Hindlimb muscle (tissue), 1 donor: ENCODE data around the gene SKA2. TPM values are rescaled to one million over a fixed set of nuclear protein-coding genes. Genes with fewer than 3 reads are reported as not detected.
"Not testable (repeated sequence)": the region's sequence is repeated elsewhere in the genome, so short reads cannot be mapped to it uniquely, and the experiment has no call there.

Experiments used
- DNase-seq: peaks from one replicate; pipeline ENCODE4 v3.0.0-alpha.2; 2013
- polyA plus RNA-seq: library from polyadenylated mRNA; unstranded; fragments of 120-200 nt; gene quantifications from one replicate; pipeline ENCODE4 v1.2.1, GENCODE V29; 2013; ENCODE audit not compliant: insufficient read length

The SKA2 gene
- 33.7 TPM for polyA plus RNA-seq

GRCh38 chr17:59154721-59155438, at the start of gene SKA2:
Gene SKA2, minus strand, starts transcription at chr17:59155186. Its CDS starts 23 bp downstream, at chr17:59155163.
- no peak for DNase-seq

GRCh38 chr17:59202320-59202719, 47.3 kb upstream of the SKA2 start:
- no peak for DNase-seq

DNA sequence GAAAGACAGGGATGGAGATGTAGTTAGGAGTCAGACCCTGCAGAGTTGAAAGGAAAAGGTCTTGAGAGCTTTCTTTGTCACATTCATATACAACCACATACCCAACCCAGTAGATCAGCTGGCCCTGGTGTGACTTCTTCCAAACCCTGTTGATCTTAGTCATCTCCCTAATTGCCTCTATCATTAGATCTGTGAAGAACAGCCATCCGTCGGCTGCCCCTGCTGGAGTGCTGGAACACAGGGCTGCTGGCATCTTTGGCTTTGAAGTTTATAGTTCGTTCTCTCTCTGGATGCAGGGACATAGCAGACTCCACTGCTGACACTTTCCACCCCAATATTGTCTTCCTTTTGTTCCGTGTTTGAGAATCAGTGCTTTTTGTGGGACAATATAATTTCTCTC, 44.4 kb upstream of the SKA2 start:
- DNase-seq: no peak

DNA sequence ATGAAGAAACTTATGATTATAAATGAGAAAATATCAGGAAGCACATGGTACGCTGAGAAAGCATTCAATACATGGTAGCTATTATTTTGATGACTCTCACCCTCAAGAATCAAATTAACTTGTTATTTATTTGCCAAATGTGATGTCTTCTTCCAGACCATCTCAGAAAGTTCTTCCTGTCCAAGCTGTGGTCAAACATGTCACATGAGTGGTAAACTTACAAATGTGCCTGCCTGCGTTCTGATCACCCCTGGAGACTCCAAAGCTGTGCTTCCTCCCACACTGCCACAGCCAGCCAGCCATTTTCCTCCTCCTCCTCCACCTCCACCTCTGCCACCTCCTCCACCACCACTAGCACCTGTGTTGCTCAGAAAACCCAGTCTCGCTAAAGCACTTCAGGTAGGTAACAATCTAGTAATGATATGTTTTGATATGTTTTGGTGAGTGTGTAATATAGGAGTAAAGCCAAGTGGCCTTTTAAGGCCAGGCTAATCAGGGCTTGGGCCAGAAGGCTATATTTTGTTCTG, 38.4 kb upstream of the SKA2 start:
- no peak for DNase-seq

GRCh38 chr17:59190806-59191205, 35.8 kb upstream of the SKA2 start:
- no peak for DNase-seq

DNA sequence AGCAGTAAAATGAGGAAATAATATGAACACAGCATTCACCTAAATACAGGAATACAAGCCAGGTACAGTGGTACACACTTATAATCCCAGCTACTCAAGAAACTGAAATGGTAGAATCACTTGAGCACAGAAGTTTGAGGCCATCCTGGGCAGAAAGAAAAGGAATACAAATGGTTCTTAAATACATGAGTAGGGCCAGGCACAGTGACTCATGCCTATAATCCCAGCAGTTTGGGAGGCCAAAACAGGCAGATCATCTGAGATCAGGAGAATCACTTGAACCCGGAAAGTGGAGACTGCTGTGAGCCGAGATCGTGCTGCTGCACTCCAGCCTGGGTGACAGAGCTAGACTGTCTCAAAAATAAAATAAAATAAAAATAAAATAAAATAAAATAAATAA, 31.9 kb upstream of the SKA2 start:
- no peak for DNase-seq

GRCh38 chr17:59185997-59186396, 31.0 kb upstream of the SKA2 start:
- DNase-seq: no peak

DNA sequence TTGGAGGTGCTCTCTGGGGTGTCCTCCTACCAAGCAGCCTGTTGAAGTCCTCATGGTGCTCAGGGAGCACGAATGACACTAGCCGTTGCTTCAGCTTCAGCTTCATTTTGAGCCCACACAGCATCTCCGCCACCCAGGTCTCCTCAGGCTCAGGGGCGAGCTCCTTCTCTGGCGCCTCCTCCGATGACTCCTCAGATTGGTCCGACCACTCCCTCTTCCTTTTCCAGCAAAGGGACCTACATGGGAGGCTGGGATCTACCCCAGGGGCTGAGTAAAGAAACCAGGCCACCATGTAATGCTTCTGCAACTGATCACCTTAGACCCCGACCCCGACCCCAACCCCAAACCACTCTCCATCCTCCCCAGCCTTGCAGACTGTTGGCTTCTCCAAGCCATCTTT, 26.5 kb upstream of the SKA2 start:
- no peak for DNase-seq

DNA sequence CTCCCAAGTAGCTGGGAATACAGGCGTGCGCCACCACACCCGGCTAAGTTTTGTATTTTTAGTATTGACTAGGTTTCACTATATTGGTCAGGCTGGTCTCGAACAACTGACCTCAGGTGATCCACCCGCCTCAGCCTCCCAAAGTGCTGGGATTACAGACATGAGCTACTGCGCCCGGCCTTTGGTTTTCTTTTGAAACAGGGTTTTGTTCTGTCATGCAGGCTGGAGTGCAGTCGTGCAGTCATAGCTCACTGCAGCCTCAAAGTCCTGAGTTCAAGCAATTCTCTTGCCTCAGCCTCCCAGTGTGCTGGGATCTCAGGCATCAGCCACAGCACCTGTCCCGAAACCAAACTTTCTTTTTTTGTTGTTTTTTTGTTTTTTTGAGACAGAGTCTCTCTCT, 25.6 kb upstream of the SKA2 start:
- DNase-seq: no peak

GRCh38 chr17:59179601-59180000, 24.6 kb upstream of the SKA2 start:
- DNase-seq: not testable (repeated sequence)

- DNase-seq: no peak
Observed at GRCh38 chr17:59178266-59178985, 23.4 kb upstream of the SKA2 start.

GRCh38 chr17:59175076-59175475, 20.1 kb upstream of the SKA2 start:
- no peak for DNase-seq

GRCh38 chr17:59174671-59175070, 19.7 kb upstream of the SKA2 start:
- no peak for DNase-seq

- no peak for DNase-seq
Observed at GRCh38 chr17:59172436-59173004, 17.5 kb upstream of the SKA2 start.

- DNase-seq: no peak
Observed at GRCh38 chr17:59167571-59168001, 12.6 kb upstream of the SKA2 start.

- peak; percentile 15 for DNase-seq
Observed at GRCh38 chr17:59165933-59166342, 11.0 kb upstream of the SKA2 start.

GRCh38 chr17:59161477-59161876, 6.5 kb upstream of the SKA2 start:
- no peak for DNase-seq

DNA sequence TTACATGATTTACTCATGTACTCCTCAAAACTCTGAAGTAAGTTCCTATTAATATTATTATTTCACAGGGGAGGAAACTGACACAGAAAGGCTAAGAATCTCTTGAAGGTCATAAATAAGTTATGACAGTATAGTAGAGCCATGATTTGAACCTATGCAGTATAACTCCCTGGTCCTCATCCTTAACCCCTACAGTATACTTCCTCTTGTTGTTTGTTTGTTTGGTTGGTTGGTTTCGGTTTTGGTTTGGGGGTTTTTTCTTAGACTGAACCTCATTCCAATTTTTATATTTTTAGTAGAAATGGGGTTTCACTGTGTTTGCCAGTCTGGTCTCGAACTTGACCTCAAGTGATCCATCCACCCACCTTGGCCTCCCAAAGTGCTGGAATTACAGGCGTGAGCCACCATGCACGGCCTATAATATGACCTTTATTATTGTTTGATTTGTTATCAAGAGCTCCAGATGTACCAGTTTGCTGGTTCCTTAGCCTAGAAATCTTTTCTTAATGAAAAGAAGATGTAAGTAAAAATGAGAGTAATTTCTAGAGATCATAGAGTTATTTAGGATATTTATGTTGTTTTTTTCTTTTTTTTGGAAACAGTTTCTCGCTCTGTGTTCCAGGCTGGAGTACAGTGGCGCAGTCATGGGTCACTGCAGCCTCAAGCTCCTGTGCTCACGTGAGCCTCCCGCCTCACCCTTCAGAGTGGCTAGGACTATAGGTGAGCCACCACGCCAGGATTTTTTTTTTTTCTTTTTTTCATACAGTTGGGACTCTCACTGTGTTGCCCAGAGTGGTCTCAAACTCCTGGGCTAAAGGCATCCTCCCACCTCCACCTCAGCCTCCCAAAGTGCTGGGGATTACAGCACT, 5.4 kb upstream of the SKA2 start:
- DNase-seq: no peak

DNA sequence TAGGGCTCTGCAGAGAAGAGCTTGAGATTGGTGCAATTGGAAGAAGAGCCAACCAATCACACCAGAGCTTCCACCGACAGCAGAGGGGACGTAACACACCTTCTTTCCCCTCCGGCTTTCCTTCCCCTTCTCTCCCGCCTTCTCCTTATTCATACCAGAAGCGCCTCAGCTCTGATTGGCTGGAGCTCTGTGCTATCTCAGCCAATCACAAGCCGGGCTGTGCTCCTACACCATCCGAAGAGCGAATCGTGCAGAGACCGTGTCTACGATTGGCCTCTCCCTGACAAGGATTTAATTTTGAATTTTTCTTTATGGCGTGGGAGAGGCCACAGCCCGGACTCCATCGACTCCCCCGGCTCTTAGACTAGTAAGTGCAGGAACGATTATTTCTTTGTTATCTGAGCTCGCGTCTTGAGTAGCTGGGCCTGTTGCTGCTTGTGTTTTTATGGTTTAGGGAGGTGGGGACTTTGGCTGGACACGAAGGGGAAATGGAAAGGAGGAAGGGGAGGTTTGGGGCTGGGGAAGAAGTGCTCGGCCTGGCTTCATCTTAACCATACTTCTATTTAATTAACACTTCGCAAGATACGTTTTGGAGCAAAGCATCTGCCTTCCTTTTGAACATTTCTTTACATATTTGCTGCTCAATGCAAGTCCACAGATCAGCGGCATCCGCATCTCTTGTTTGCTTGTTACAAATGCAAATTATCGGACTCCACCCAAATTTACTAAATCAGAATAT, 622 bp upstream of the SKA2 start, which contains the start of gene PRR11:
Gene PRR11 (plus strand): TSS at position 308 of the 739 bp plus-strand sequence. CDS start 14,007 bp downstream, outside the sequence.
- DNase-seq: peak; percentile 98

DNA sequence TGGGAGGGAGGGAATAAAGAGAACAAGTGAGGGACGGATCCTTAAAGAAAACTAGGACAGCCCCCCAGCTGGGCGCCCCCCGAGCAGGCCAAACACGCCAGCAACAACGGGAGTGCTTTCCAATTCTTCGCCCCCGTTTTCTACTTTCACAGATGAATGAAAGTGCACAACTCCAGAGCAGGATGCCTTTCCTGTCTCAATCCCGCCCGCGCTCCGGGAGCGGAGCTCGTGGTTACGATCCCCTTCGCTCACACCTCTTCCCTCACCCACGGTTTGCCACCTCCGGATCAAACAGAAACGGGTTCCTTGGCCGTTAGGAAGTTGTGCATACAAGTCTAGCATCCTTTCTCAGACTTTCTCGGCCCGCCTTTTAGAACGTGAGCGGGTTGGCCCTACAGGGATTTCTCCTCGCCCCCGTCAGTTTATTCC, 680 bp downstream of the SKA2 start:
- DNase-seq: no peak

GRCh38 chr17:59152925-59153324, 2.1 kb downstream of the SKA2 start:
- DNase-seq: no peak

DNA sequence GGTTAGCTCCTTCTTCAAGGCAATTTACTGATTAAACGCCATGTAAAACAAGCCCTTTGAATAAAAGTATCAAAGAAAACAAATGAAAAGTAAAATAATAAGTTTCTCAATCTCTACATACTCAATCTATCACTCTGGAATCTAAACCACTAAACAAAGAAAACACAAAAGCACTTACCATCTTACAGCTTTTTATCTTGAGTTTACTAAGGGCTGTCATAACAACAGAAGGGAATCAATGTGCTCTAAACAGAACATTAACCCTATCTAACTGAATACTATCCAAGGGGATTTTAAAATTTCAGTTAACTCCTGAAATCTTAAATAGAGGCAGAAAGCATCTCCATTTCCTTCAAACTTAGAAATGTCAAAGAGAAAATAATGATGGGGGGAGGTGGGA, 3.4 kb downstream of the SKA2 start:
- DNase-seq: no peak
